ENCODE data around the gene DRC7.
"Not testable (repeated sequence)": the region's sequence is repeated elsewhere in the genome, so short reads cannot be mapped to it uniquely, and the experiment has no call there.

GRCh38 chr16:57712569-57712968 lies 18.0 kb downstream of the DRC7 start:
- not testable (repeated sequence) for TF ChIP-seq EZH2 (IDR thresholded peaks at IDR 0.05); POLR2AphosphoS5 (IDR thresholded peaks at IDR 0.05; ENCODE audit: borderline replicate concordance, low read depth, low read length); FOXP2 (optimal IDR thresholded peaks at IDR 0.05; ENCODE audit: control extremely low read depth, extremely low read length, insufficient read depth)
